ENCODE results near the gene PRKAR1B.

DNA sequence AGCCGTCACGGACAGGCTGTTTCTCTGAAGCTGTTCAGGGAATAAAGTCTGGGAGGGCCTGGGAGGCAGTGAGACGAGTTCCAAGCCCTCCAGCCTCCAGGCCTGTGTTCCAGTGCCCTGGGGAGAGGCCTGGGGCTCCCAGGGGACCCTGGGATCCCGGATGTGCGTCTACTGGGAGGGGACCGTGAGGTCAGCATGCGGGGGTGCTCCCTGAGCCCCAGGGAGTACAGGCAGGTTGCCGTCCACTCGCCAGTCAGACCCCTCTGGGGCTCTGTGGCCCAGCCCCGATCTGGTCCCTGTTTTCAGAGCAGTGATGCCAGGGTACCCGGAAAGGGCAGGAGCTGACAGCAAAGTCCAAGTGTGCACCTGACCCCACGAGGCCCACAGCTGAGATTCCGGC, 81.5 kb downstream of the PRKAR1B start:
- TF ChIP-seq CTCF (conservative IDR thresholded peaks at IDR 0.05 in 1 of 2, IDR thresholded peaks at IDR 0.05 in 1 of 2; ENCODE audit: extremely low read depth in 1 of 2, insufficient read depth in 1 of 2, low read depth in 1 of 2, low read length in 2 of 2): no peak
- TF ChIP-seq EZH2 (IDR thresholded peaks at IDR 0.05; ENCODE audit: borderline replicate concordance, low read length): no peak

Data from mammary epithelial cell (primary cell).